ENCODE data around the gene MAPK1. TPM values are rescaled to one million over a fixed set of nuclear protein-coding genes. Genes with fewer than 3 reads are reported as not detected.

MAPK1 gene
- total RNA-seq, 6 donors from 2014 or later, result 50.2 to 180 (median 65.9) TPM

- peak in 1 of 2 donors; percentile 35 for ATAC-seq (ENCODE audit: low FRiP score in 2 of 2)
- H3K36me3 ChIP-seq, result peaks cover 43 to 100% (median 87%) of the 10 kb centered on the region in 4 donors
- TF ChIP-seq, protein P1, sequence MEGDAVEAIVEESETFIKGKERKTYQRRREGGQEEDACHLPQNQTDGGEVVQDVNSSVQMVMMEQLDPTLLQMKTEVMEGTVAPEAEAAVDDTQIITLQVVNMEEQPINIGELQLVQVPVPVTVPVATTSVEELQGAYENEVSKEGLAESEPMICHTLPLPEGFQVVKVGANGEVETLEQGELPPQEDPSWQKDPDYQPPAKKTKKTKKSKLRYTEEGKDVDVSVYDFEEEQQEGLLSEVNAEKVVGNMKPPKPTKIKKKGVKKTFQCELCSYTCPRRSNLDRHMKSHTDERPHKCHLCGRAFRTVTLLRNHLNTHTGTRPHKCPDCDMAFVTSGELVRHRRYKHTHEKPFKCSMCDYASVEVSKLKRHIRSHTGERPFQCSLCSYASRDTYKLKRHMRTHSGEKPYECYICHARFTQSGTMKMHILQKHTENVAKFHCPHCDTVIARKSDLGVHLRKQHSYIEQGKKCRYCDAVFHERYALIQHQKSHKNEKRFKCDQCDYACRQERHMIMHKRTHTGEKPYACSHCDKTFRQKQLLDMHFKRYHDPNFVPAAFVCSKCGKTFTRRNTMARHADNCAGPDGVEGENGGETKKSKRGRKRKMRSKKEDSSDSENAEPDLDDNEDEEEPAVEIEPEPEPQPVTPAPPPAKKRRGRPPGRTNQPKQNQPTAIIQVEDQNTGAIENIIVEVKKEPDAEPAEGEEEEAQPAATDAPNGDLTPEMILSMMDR (IDR thresholded peaks at IDR 0.05), result no peak
- TF ChIP-seq POLR2A (IDR thresholded peaks at IDR 0.05) (no peak), POLR2AphosphoS5 (IDR thresholded peaks at IDR 0.05) (peak; percentile 29 to 35), EP300 (IDR thresholded peaks at IDR 0.05) (no peak)
Observed at GRCh38 chr22:21766691-21767462, 100.6 kb downstream of the MAPK1 start.

GRCh38 chr22:21765909-21766529 lies 101.4 kb downstream of the MAPK1 start:
- TF ChIP-seq EP300 (IDR thresholded peaks at IDR 0.05), result no peak
- no peak for TF ChIP-seq POLR2A (IDR thresholded peaks at IDR 0.05)
- TF ChIP-seq POLR2AphosphoS5 (IDR thresholded peaks at IDR 0.05), result no peak
- TF ChIP-seq, protein P1 (IDR thresholded peaks at IDR 0.05), result no peak
- WGBS, 2 donors, result 89 to 93% methylated on average over 10 to 11 of the region's 11 CpGs
- no peaks in the 10 kb centered on the region for H3K9me3 ChIP-seq
- ATAC-seq (ENCODE audit: low FRiP score in 2 of 2) (no peak), DNase-seq (peak in 1 of 2 donors; percentile 51)
- H3K27ac ChIP-seq, result peak overlapping the region in 3 of 4 donors; percentile 50 to 63 (median 58)
- H3K4me1 ChIP-seq, result peaks cover 0 to 5% (median 1%) of the 10 kb centered on the region in 4 donors
- no peaks in the 10 kb centered on the region for H3K27me3 ChIP-seq
- peaks cover 43 to 100% (median 81%) of the 10 kb centered on the region in 4 donors for H3K36me3 ChIP-seq
- H3K4me3 ChIP-seq, result no peak overlapping the region

More at GRCh38 chr22:21766691-21767462, 100.6 kb downstream of the MAPK1 start:
- DNase-seq, result peak in 1 of 2 donors; percentile 48
- Histone ChIP-seq H3K9me3 (no peaks in the 10 kb centered on the region), H3K27me3 (no peaks in the 10 kb centered on the region), H3K27ac (peak overlapping the region; percentile 20 to 63 (median 54)), H3K4me3 (no peak overlapping the region), H3K4me1 (peaks cover 0 to 5% (median 1%) of the 10 kb centered on the region in 4 donors)
- WGBS, 2 donors, result 73 to 84% methylated on average over 14 to 15 of the region's 15 CpGs

DNA sequence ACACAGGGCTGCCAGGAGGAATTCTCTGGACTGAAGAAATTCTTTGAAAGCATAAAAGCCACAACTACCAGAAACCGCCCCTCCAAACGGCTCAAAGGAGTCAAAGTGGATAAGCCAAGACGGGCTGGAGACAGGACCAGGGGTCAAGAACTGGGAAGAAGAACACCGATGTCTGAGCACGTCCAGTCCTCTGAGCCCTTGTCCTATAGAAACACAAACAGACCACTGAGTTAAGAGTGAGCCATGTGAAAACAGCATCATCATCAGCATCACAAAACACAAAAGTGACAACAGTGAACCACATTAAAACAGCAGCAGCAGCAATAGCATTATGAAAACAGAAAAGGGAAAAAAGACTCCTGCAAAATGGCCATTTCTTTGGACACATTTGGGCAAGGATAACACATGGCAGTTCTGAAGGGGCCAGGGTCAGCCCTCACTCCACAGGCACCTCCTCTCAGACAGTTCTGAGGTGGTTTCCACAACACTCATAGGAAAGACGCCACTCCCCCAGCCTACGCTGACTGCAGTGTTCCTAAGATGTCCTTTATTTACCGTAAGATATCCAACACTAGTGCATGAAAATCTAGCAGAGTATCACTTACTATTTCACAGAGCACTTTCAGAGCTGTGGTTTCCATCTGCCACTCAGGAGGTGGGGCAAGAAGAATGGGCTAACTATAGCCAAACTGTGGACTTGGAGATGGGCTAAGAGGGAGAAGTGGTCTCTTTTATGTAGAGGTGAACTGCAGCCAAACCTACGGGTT lies 103.2 kb downstream of the MAPK1 start:
- 78 to 84% methylated on average over 9 of the region's 9 CpGs for WGBS, 2 donors
- no peaks in the 10 kb centered on the region for H3K27me3 ChIP-seq
- H3K9me3 ChIP-seq, result no peaks in the 10 kb centered on the region
- DNase-seq, result no peak
- TF ChIP-seq POLR2AphosphoS5 (IDR thresholded peaks at IDR 0.05) (no peak), POLR2A (IDR thresholded peaks at IDR 0.05) (no peak), EP300 (IDR thresholded peaks at IDR 0.05) (no peak)
- TF ChIP-seq, protein P1 (IDR thresholded peaks at IDR 0.05), result no peak
- no peak overlapping the region for H3K4me3 ChIP-seq
- peaks cover 35 to 92% (median 65%) of the 10 kb centered on the region in 4 donors for H3K36me3 ChIP-seq
- ATAC-seq (ENCODE audit: low FRiP score in 2 of 2), result no peak
- H3K4me1 ChIP-seq, result peaks cover 0 to 5% (median 1%) of the 10 kb centered on the region in 4 donors
- peak overlapping the region in 3 of 4 donors; percentile 7 to 58 (median 15) for H3K27ac ChIP-seq

- no peak for DNase-seq
- WGBS, 2 donors, result 75 to 76% methylated on average over 13 of the region's 13 CpGs
- no peaks in the 10 kb centered on the region for H3K27me3 ChIP-seq
Observed at GRCh38 chr22:21762712-21763581, 104.5 kb downstream of the MAPK1 start.

More at GRCh38 chr22:21762712-21763581, 104.5 kb downstream of the MAPK1 start:
- H3K4me3 ChIP-seq, result no peak overlapping the region
- H3K27ac ChIP-seq, result peak overlapping the region in 3 of 4 donors; percentile 27 to 49 (median 45)
- peaks cover 0 to 15% (median 3%) of the 10 kb centered on the region in 4 donors for H3K4me1 ChIP-seq
- H3K36me3 ChIP-seq, result peaks cover 25 to 87% (median 57%) of the 10 kb centered on the region in 4 donors
- no peaks in the 10 kb centered on the region for H3K9me3 ChIP-seq
- TF ChIP-seq, protein P1 (IDR thresholded peaks at IDR 0.05), result no peak
- no peak for ATAC-seq (ENCODE audit: low FRiP score in 2 of 2)

Measured in upper lobe of left lung (tissue), 6 donors.